ENCODE data around the gene AKR1B15. TPM values are rescaled to one million over a fixed set of nuclear protein-coding genes. Genes with fewer than 3 reads are reported as not detected.
A peak's percentile ranks its signal among the peaks of the same experiment; 100 is the strongest.

Gene AKR1B15
- total RNA-seq, 3 donors from 2014 or later: 0.33 to 5.6 (median 3.5) TPM

DNA sequence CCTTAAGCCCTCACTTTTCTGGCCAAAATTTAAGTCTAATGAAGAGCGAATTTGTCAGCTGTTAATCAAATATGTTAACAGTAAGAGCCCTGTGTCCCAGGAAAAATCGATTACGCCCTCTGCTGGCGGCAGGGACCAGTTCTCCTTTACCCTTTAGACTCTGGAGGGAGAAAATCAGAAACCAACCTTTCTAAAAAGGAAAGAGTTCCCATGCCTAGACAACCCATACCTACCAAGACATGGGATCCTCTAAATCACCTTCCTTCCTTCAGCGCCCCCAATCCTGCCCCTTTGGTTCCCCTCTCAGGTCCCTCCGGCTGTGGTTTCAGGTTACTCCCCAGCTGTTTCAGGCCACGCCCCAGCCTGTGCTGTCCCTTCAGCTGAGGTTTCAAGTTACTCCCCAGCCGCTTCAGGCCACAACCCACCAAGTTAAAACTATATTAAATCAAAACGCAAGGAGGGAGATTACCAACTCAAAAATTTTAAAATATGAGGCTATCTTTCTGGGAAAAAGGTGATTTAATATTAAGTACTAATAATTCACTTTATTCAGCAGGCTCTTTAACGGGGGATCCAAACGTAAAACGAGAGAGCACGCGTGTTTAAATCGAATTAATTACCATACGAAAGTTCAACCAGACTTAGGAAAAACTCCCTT, 1.4 kb upstream of the AKR1B15 start:
- Histone ChIP-seq H3K27me3 (no peaks in the 10 kb centered on the region), H3K4me3 (peak overlapping the region; percentile 33 to 55 (median 39)), H3K4me1 (no peaks in the 10 kb centered on the region), H3K9me3 (no peaks in the 10 kb centered on the region), H3K27ac (peak overlapping the region in 1 of 2 donors; percentile 34), H3K36me3 (no peaks in the 10 kb centered on the region)
- intact Hi-C loops (cut with DNase I; ENCODE audit: low total_unique reads): no loop called here
- peak; percentile 74 to 89 (median 77) for TF ChIP-seq CTCF (IDR thresholded peaks at IDR 0.05)
- no peak for TF ChIP-seq POLR2A (IDR thresholded peaks at IDR 0.05)
- peak; percentile 47 to 70 for DNase-seq (ENCODE audit: low spot score in 2 of 2)

DNA sequence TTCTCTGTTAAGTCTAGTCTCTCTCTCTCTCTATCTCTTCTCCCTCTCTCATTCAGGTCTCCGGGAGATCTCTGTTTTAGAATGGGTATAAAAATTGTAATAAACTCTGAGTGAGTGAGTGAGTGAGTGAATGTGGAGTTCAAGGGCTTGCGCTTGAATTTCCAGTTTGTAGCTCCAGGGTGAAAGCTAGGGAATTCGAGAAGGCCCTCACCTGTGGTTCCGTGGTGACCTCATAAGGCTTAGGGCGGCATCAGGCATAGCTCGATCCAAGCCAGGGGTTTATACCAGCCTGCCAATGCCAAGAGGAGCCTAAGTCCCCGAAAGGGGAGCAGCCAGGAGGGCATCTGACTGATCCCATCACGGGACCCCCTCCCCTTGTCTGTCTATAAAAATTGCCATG, 456 bp downstream of the AKR1B15 start:
- no peaks in the 10 kb centered on the region for H3K4me1 ChIP-seq
- no peaks in the 10 kb centered on the region for H3K9me3 ChIP-seq
- no peaks in the 10 kb centered on the region for H3K27me3 ChIP-seq
- H3K36me3 ChIP-seq: no peaks in the 10 kb centered on the region
- TF ChIP-seq CTCF (IDR thresholded peaks at IDR 0.05) (no peak), POLR2AphosphoS5 (IDR thresholded peaks at IDR 0.05) (no peak), POLR2A (IDR thresholded peaks at IDR 0.05) (no peak)
- no peak overlapping the region for H3K27ac ChIP-seq
- no peak overlapping the region for H3K4me3 ChIP-seq
- intact Hi-C loops (cut with DNase I; ENCODE audit: low total_unique reads): no loop called here
- DNase-seq (ENCODE audit: low spot score in 2 of 2): no peak

- Histone ChIP-seq H3K9me3 (no peaks in the 10 kb centered on the region), H3K27ac (peak overlapping the region; percentile 48 to 52), H3K27me3 (no peaks in the 10 kb centered on the region), H3K36me3 (no peaks in the 10 kb centered on the region), H3K4me3 (no peak overlapping the region), H3K4me1 (no peaks in the 10 kb centered on the region)
- intact Hi-C loops (cut with DNase I; ENCODE audit: low total_unique reads): no loop called here
- DNase-seq (ENCODE audit: low spot score in 2 of 2): no peak
- TF ChIP-seq CTCF (IDR thresholded peaks at IDR 0.05): no peak
- no peak for TF ChIP-seq POLR2AphosphoS5 (IDR thresholded peaks at IDR 0.05)
- no peak for TF ChIP-seq POLR2A (IDR thresholded peaks at IDR 0.05)
Measured at GRCh38 chr7:134552105-134552504, 3.2 kb downstream of the AKR1B15 start.

GRCh38 chr7:134553976-134554375, 5.1 kb downstream of the AKR1B15 start:
- Histone ChIP-seq H3K4me1 (no peaks in the 10 kb centered on the region), H3K9me3 (no peaks in the 10 kb centered on the region), H3K4me3 (no peak overlapping the region), H3K36me3 (no peaks in the 10 kb centered on the region), H3K27me3 (no peaks in the 10 kb centered on the region), H3K27ac (peak overlapping the region; percentile 67 to 70)
- TF ChIP-seq CTCF (IDR thresholded peaks at IDR 0.05) (peak in 1 of 3 donors; percentile 9), POLR2A (IDR thresholded peaks at IDR 0.05) (no peak), POLR2AphosphoS5 (IDR thresholded peaks at IDR 0.05) (no peak)
- DNase-seq (ENCODE audit: low spot score in 2 of 2): no peak
- intact Hi-C loops (cut with DNase I; ENCODE audit: low total_unique reads): no loop called here

DNA sequence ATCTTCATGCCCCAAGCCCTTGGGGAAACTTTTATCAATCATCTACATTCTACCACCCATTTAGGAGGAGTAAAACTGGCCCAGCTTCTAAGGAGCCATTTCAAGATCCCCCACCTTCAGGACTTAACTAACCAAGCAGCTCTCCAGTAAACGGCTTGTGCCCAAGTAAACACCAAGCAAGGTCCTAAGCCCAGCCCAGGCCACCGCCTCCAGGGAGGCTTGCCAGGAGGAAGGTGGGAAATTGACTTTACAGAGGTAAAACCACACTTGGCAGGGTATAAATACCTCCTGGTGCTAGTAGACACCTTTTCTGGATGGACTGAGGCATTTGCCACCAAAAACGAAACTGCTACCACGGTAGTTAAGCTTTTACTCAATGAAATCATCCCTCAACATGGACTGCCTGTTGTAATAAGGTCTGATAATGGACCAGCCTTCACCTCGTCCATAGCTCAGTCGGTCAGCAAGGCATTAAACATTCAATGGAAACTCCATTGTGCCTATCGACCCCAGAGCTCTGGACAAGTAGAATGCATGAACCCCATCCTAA, 5.6 kb downstream of the AKR1B15 start:
- DNase-seq (ENCODE audit: low spot score in 2 of 2): no peak
- Histone ChIP-seq H3K4me3 (no peak overlapping the region), H3K4me1 (no peaks in the 10 kb centered on the region), H3K27me3 (no peaks in the 10 kb centered on the region), H3K9me3 (no peaks in the 10 kb centered on the region), H3K27ac (peak overlapping the region; percentile 67 to 70), H3K36me3 (no peaks in the 10 kb centered on the region)
- no peak for TF ChIP-seq POLR2AphosphoS5 (IDR thresholded peaks at IDR 0.05)
- TF ChIP-seq CTCF (IDR thresholded peaks at IDR 0.05): no peak
- no peak for TF ChIP-seq POLR2A (IDR thresholded peaks at IDR 0.05)
- intact Hi-C loops (cut with DNase I; ENCODE audit: low total_unique reads): no loop called here
